ENCODE data around the gene ZNF610. TPM values are rescaled to one million over a fixed set of nuclear protein-coding genes. Genes with fewer than 3 reads are reported as not detected.

Gene ZNF610
- total RNA-seq, 4 donors from 2014 or later: 0.61 to 0.71 TPM; not detected in 2

GRCh38 chr19:52370341-52370710, 34.3 kb downstream of the ZNF610 start:
- intact Hi-C loops (cut with DNase I; ENCODE audit: low total_unique reads) (loop anchor here (2.0 kb wide), 2 partner anchors 26 to 74 kb away; partner anchors contain the start of genes ZNF480 and ZNF528), in situ Hi-C loops (cut with MboI; ENCODE audit: low sequenced_read_pairs in 4 of 4) (no loop called here)
- ATAC-seq (no peak), DNase-seq (no peak)
- H3K27ac ChIP-seq: peak overlapping the region; percentile 82 to 88 (median 85)
- peaks cover 8 to 46% of the 10 kb centered on the region in 2 donors for H3K36me3 ChIP-seq
- no peaks in the 10 kb centered on the region for H3K27me3 ChIP-seq
- H3K9me3 ChIP-seq: peaks cover 0 to 13% (median 0%) of the 10 kb centered on the region in 3 donors
- peak overlapping the region; percentile 69 to 85 (median 79) for H3K4me3 ChIP-seq
- H3K4me1 ChIP-seq: peaks cover 0 to 6% of the 10 kb centered on the region in 2 donors
- TF ChIP-seq, protein P1, sequence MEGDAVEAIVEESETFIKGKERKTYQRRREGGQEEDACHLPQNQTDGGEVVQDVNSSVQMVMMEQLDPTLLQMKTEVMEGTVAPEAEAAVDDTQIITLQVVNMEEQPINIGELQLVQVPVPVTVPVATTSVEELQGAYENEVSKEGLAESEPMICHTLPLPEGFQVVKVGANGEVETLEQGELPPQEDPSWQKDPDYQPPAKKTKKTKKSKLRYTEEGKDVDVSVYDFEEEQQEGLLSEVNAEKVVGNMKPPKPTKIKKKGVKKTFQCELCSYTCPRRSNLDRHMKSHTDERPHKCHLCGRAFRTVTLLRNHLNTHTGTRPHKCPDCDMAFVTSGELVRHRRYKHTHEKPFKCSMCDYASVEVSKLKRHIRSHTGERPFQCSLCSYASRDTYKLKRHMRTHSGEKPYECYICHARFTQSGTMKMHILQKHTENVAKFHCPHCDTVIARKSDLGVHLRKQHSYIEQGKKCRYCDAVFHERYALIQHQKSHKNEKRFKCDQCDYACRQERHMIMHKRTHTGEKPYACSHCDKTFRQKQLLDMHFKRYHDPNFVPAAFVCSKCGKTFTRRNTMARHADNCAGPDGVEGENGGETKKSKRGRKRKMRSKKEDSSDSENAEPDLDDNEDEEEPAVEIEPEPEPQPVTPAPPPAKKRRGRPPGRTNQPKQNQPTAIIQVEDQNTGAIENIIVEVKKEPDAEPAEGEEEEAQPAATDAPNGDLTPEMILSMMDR (IDR thresholded peaks at IDR 0.05 in 4 of 5, conservative IDR thresholded peaks at IDR 0.05 in 1 of 5): no peak
- no peak for TF ChIP-seq POLR2A (IDR thresholded peaks at IDR 0.05)

- Histone ChIP-seq H3K27me3 (no peaks in the 10 kb centered on the region), H3K4me1 (no peaks in the 10 kb centered on the region), H3K27ac (no peak overlapping the region), H3K4me3 (no peak overlapping the region), H3K36me3 (peaks cover 4 to 44% of the 10 kb centered on the region in 2 donors), H3K9me3 (peaks cover 0 to 4% (median 0%) of the 10 kb centered on the region in 3 donors)
- DNase-seq: no peak
- TF ChIP-seq, protein P1 (IDR thresholded peaks at IDR 0.05 in 4 of 5, conservative IDR thresholded peaks at IDR 0.05 in 1 of 5): no peak
- no peak for TF ChIP-seq POLR2A (IDR thresholded peaks at IDR 0.05)
- intact Hi-C loops (cut with DNase I; ENCODE audit: low total_unique reads) (no loop called here), in situ Hi-C loops (cut with MboI; ENCODE audit: low sequenced_read_pairs in 4 of 4) (no loop called here)
- ATAC-seq: no peak
Observed at GRCh38 chr19:52391135-52391534, 55.1 kb downstream of the ZNF610 start.

DNA sequence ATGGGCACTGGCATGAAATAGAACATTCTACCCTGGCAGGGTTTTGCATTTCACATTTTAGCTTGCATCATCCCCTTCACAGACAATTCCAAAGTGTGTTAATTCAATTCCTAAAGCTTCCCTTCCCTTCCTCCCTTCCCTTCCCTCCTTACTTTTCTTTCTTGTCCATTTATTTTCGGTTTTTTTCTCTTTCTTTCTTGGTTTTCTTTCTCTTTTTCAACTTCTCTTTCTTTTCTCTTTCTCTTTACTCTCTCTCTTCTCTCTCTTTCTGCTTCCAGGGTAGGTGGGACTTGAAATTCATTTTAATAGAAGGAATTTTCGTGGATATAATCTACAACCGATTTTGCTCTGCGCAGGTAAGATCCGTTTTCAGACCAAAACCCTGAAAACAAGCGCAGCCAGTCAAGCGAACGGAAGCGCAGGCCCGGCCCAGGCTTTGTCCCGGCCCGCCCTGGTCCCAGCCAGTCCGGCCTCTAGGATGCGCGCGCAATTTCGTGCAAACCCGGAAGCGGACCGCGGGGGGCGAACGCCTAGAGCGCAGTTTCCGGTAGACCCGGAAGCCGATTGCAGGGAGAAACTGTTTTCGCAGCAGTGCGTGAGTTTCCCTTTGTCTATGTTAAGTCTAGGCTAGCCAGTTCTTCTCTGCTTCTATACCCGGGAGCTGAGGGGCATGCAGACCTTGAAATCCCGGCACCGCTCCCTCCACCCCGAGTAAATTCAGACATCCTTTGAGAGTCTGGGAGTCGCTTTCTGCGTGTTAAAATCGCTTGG, 61.5 kb downstream of the ZNF610 start, which contains the start of gene ZNF528:
Gene ZNF528 (plus strand): TSS at position 540 of the 771 bp plus-strand sequence. CDS start 4,165 bp downstream, outside the sequence.
- intact Hi-C loops (cut with DNase I; ENCODE audit: low total_unique reads): loop anchor here (2.0 to 5.0 kb wide), 2 partner anchors 27 to 130 kb away; partner anchors contain the start of gene ZNF808
- TF ChIP-seq, protein P1 (IDR thresholded peaks at IDR 0.05 in 4 of 5, conservative IDR thresholded peaks at IDR 0.05 in 1 of 5): no peak
- peak in 1 of 2 donors; percentile 50 for TF ChIP-seq POLR2A (IDR thresholded peaks at IDR 0.05)
- Histone ChIP-seq H3K36me3 (peaks cover 10 to 62% of the 10 kb centered on the region in 2 donors), H3K4me3 (peak within 1 kb of the TSS; percentile 80 to 97 (median 91)), H3K27me3 (no peaks in the 10 kb centered on the region), H3K27ac (peak within 1 kb of the TSS; percentile 53 to 77 (median 74)), H3K9me3 (no peaks in the 10 kb centered on the region), H3K4me1 (peaks cover 14 to 18% of the 10 kb centered on the region in 2 donors)
- DNase-seq (peak; percentile 83 to 88), ATAC-seq (peak; percentile 94 to 95)
- in situ Hi-C loops (cut with MboI; ENCODE audit: low sequenced_read_pairs in 4 of 4): no loop called here

DNA sequence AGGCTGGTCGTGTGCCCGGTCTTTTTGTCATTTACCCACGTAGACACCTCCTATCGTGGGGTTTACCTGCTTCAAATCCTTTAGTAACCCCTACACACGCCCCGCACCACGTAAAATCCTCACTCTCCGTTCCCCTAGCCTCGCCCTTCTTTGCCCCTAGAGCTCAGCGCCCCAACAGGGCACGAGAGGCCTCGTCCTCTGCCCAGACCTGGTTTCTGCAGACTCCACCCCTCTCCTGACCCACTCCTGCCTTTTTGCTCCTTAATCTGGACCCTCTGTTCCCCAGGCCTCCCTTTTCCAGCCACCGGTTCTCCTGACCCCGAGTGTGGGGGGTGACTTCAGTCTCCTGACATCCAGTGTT, 62.0 kb downstream of the ZNF610 start:
- ATAC-seq (peak in 1 of 2 donors; percentile 12), DNase-seq (no peak)
- H3K27ac ChIP-seq: peak overlapping the region; percentile 53 to 77 (median 74)
- no peaks in the 10 kb centered on the region for H3K9me3 ChIP-seq
- in situ Hi-C loops (cut with MboI; ENCODE audit: low sequenced_read_pairs in 4 of 4): no loop called here
- intact Hi-C loops (cut with DNase I; ENCODE audit: low total_unique reads): loop anchor here (5.0 kb wide), 1 partner anchor 129 kb away; the partner anchor contains the start of gene ZNF808
- H3K4me3 ChIP-seq: peak overlapping the region; percentile 80 to 97 (median 91)
- no peaks in the 10 kb centered on the region for H3K27me3 ChIP-seq
- H3K4me1 ChIP-seq: peaks cover 14 to 18% of the 10 kb centered on the region in 2 donors
- no peak for TF ChIP-seq POLR2A (IDR thresholded peaks at IDR 0.05)
- TF ChIP-seq, protein P1 (IDR thresholded peaks at IDR 0.05 in 4 of 5, conservative IDR thresholded peaks at IDR 0.05 in 1 of 5): no peak
- H3K36me3 ChIP-seq: peaks cover 11 to 68% of the 10 kb centered on the region in 2 donors
